ENCODE data around the gene SND1. TPM values are rescaled to one million over a fixed set of nuclear protein-coding genes. Genes with fewer than 3 reads are reported as not detected.

Gene SND1
- total RNA-seq, 3 donors from 2014 or later = 83.5 to 131 (median 120) TPM

GRCh38 chr7:127941476-127942210 lies 289.6 kb downstream of the SND1 start:
- DNase-seq (ENCODE audit: low spot score in 2 of 2) = no peak
- intact Hi-C loops (cut with DNase I; ENCODE audit: low total_unique reads) = no loop called here
- Histone ChIP-seq H3K27me3 (no peaks in the 10 kb centered on the region), H3K9me3 (no peaks in the 10 kb centered on the region), H3K4me1 (no peaks in the 10 kb centered on the region), H3K36me3 (no peaks in the 10 kb centered on the region), H3K27ac (no peak overlapping the region), H3K4me3 (no peak overlapping the region)
- no peak for TF ChIP-seq POLR2AphosphoS5 (IDR thresholded peaks at IDR 0.05)
- no peak for TF ChIP-seq POLR2A (IDR thresholded peaks at IDR 0.05)
- no peak for TF ChIP-seq CTCF (IDR thresholded peaks at IDR 0.05)

GRCh38 chr7:127943541-127944521 lies 291.8 kb downstream of the SND1 start:
- Histone ChIP-seq H3K36me3 (no peaks in the 10 kb centered on the region), H3K9me3 (no peaks in the 10 kb centered on the region), H3K4me1 (no peaks in the 10 kb centered on the region), H3K4me3 (no peak overlapping the region), H3K27ac (no peak overlapping the region), H3K27me3 (no peaks in the 10 kb centered on the region)
- no peak for TF ChIP-seq POLR2AphosphoS5 (IDR thresholded peaks at IDR 0.05)
- no peak for TF ChIP-seq POLR2A (IDR thresholded peaks at IDR 0.05)
- no peak for TF ChIP-seq CTCF (IDR thresholded peaks at IDR 0.05)
- DNase-seq (ENCODE audit: low spot score in 2 of 2) = no peak
- intact Hi-C loops (cut with DNase I; ENCODE audit: low total_unique reads) = no loop called here

- Histone ChIP-seq H3K36me3 (no peaks in the 10 kb centered on the region), H3K4me1 (no peaks in the 10 kb centered on the region), H3K4me3 (no peak overlapping the region), H3K27ac (no peak overlapping the region), H3K9me3 (no peaks in the 10 kb centered on the region), H3K27me3 (no peaks in the 10 kb centered on the region)
- TF ChIP-seq CTCF (IDR thresholded peaks at IDR 0.05) (no peak), POLR2A (IDR thresholded peaks at IDR 0.05) (no peak), POLR2AphosphoS5 (IDR thresholded peaks at IDR 0.05) (no peak)
- no peak for DNase-seq (ENCODE audit: low spot score in 2 of 2)
- intact Hi-C loops (cut with DNase I; ENCODE audit: low total_unique reads) = no loop called here
Observed at GRCh38 chr7:127946111-127946510, 294.1 kb downstream of the SND1 start.

GRCh38 chr7:127946847-127947246 lies 294.9 kb downstream of the SND1 start:
- Histone ChIP-seq H3K27ac (no peak overlapping the region), H3K27me3 (no peaks in the 10 kb centered on the region), H3K36me3 (no peaks in the 10 kb centered on the region), H3K4me3 (no peak overlapping the region), H3K9me3 (no peaks in the 10 kb centered on the region), H3K4me1 (no peaks in the 10 kb centered on the region)
- no peak for DNase-seq (ENCODE audit: low spot score in 2 of 2)
- no peak for TF ChIP-seq CTCF (IDR thresholded peaks at IDR 0.05)
- intact Hi-C loops (cut with DNase I; ENCODE audit: low total_unique reads) = no loop called here

GRCh38 chr7:127948312-127948711 lies 296.3 kb downstream of the SND1 start:
- H3K9me3 ChIP-seq = no peaks in the 10 kb centered on the region
- TF ChIP-seq POLR2AphosphoS5 (IDR thresholded peaks at IDR 0.05) = no peak
- no peak for TF ChIP-seq POLR2A (IDR thresholded peaks at IDR 0.05)
- TF ChIP-seq CTCF (IDR thresholded peaks at IDR 0.05) = no peak
- H3K27me3 ChIP-seq = no peaks in the 10 kb centered on the region
- no peaks in the 10 kb centered on the region for H3K36me3 ChIP-seq
- no peaks in the 10 kb centered on the region for H3K4me1 ChIP-seq
- no peak for DNase-seq (ENCODE audit: low spot score in 2 of 2)
- intact Hi-C loops (cut with DNase I; ENCODE audit: low total_unique reads) = no loop called here
- no peak overlapping the region for H3K4me3 ChIP-seq
- no peak overlapping the region for H3K27ac ChIP-seq

Measured in breast epithelium (tissue), 4 donors.